GM21717 (cell line): ENCODE measurements around the gene SF3B1.
"Not testable (repeated sequence)": the region's sequence is repeated elsewhere in the genome, so short reads cannot be mapped to it uniquely, and the experiment has no call there.

Source experiments
- ATAC-seq: cut with Tn5 transposase; IDR thresholded peaks from one replicate; pipeline ENCODE4 v1.9.1; 2021; ENCODE audit warnings: mild to moderate bottlenecking, moderate library complexity; ENCODE audit not compliant: unreplicated experiment

SF3B1 gene

GRCh38 chr2:197348721-197349360 is 86.0 kb downstream of the SF3B1 start:
- no peak for ATAC-seq

GRCh38 chr2:197345846-197346370 is 88.9 kb downstream of the SF3B1 start:
- ATAC-seq = no peak

- ATAC-seq = not testable (repeated sequence)
These were observed 90.9 kb downstream of the SF3B1 start for GRCh38 chr2:197343968-197344367.

GRCh38 chr2:197340591-197340990 is 94.2 kb downstream of the SF3B1 start:
- ATAC-seq = no peak
